Coronary artery (tissue), 2 donors: ENCODE measurements around the gene NUDT16.

Experiments
- DNase-seq: peaks from one replicate; pipeline ENCODE4 v3.0.0-alpha.2; 2017; ENCODE audit warnings: low spot score
- H3K27ac ChIP-seq, 2 donors: fragments of 200-600 bp; sonication (generic); one replicate each; pipeline ENCODE4 v1.5.1; 2016 to 2019
- H3K4me3 ChIP-seq: fragments of 200-600 bp; sonication (generic); 2 replicates; pipeline ENCODE4 v1.5.1; 2016; ENCODE audit warnings: mild to moderate bottlenecking, moderate library complexity
- CTCF ChIP-seq: fragments of 200-600 bp; sonication (generic); IDR thresholded peaks from one replicate; pipeline ENCODE4 v1.5.1; 2019; ENCODE audit warnings: antibody characterized with exemption

The NUDT16 gene

GRCh38 chr3:131421957-131422498, 40.5 kb downstream of the NUDT16 start:
- no peak for DNase-seq
- Histone ChIP-seq H3K4me3 (no peak overlapping the region), H3K27ac (no peak overlapping the region)
- TF ChIP-seq CTCF: no peak

- no peak overlapping the region for H3K27ac ChIP-seq
- no peak for TF ChIP-seq CTCF
Measured at GRCh38 chr3:131427226-131427625, 45.7 kb downstream of the NUDT16 start.

GRCh38 chr3:131431754-131432153, 50.2 kb downstream of the NUDT16 start:
- no peak for TF ChIP-seq CTCF
- Histone ChIP-seq H3K4me3 (no peak overlapping the region), H3K27ac (no peak overlapping the region)
- no peak for DNase-seq

More at GRCh38 chr3:131427226-131427625, 45.7 kb downstream of the NUDT16 start:
- no peak for DNase-seq
- H3K4me3 ChIP-seq: no peak overlapping the region

- no peak overlapping the region for H3K27ac ChIP-seq
- TF ChIP-seq CTCF: no peak
- no peak overlapping the region for H3K4me3 ChIP-seq
- no peak for DNase-seq
Measured at GRCh38 chr3:131432441-131432840, 50.9 kb downstream of the NUDT16 start.

- DNase-seq: no peak
- no peak for TF ChIP-seq CTCF
- H3K4me3 ChIP-seq: no peak overlapping the region
Measured at GRCh38 chr3:131435000-131435399, 53.4 kb downstream of the NUDT16 start.

More at GRCh38 chr3:131435000-131435399, 53.4 kb downstream of the NUDT16 start:
- H3K27ac ChIP-seq: no peak overlapping the region
